SU-DHL-6 (cell line): ENCODE data around the gene SLC46A3.

Experiments
- CTCF ChIP-seq: fragments of 200-600 bp; sonication (generic); IDR thresholded peaks from one replicate; pipeline ENCODE4 v1.5.1; 2017; ENCODE audit warnings: antibody characterized with exemption, mild to moderate bottlenecking, low read length, moderate library complexity; ENCODE audit not compliant: insufficient read depth, poor library complexity, severe bottlenecking
- EZH2phosphoT487 ChIP-seq: fragments of 200-600 bp; sonication (generic), shearing (Covaris generic); conservative IDR thresholded peaks from 2 replicates; pipeline ENCODE4 v1.6.1; 2018; ENCODE audit warnings: mild to moderate bottlenecking, antibody characterized with exemption, low read length, moderate library complexity, mixed read lengths

GRCh38 chr13:28723806-28724205 lies 5.0 kb upstream of the SLC46A3 start:
- TF ChIP-seq EZH2phosphoT487 (no peak), CTCF (no peak)
